ENCODE results near the gene GPR18.

GPR18 gene

GRCh38 chr13:99258210-99258860 is at the start of gene GPR18:
Gene GPR18, minus strand, starts transcription at chr13:99258379. Its CDS starts 2,507 bp downstream, at chr13:99255872.
- peak; percentile 74 for DNase-seq

- peak; percentile 90 for DNase-seq
These were observed 49.6 kb upstream of the GPR18 start for GRCh38 chr13:99307648-99308339.

- peak; percentile 91 for DNase-seq
These were observed 49.1 kb upstream of the GPR18 start, which contains the start of gene GPR183 for GRCh38 chr13:99307247-99307646. Gene GPR183, minus strand, starts transcription at chr13:99307399. Its CDS starts 11,254 bp downstream, at chr13:99296145.

GRCh38 chr13:99305566-99305965 is 47.4 kb upstream of the GPR18 start:
- no peak for DNase-seq

DNA sequence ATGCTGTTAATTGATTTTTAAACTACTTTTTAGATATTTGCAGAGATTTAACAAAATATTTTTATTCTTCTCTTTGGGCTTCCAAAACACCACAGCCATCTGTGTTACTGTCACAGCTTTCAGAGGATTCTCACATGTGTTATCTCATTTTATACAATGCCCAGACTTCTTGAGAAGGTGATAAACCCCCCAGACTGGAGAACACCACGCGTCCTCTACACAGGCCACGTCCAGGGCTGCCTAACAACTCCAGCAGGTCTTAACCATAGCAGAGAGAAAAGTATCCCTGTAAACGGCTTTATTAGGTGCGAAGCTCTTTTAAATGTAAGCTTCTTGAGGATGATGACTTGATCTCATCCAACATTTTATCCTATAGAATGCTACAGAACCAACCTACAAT is 47.0 kb upstream of the GPR18 start:
- DNase-seq = peak; percentile 63

- DNase-seq = no peak
These were observed 46.4 kb upstream of the GPR18 start for GRCh38 chr13:99304541-99304940.

DNA sequence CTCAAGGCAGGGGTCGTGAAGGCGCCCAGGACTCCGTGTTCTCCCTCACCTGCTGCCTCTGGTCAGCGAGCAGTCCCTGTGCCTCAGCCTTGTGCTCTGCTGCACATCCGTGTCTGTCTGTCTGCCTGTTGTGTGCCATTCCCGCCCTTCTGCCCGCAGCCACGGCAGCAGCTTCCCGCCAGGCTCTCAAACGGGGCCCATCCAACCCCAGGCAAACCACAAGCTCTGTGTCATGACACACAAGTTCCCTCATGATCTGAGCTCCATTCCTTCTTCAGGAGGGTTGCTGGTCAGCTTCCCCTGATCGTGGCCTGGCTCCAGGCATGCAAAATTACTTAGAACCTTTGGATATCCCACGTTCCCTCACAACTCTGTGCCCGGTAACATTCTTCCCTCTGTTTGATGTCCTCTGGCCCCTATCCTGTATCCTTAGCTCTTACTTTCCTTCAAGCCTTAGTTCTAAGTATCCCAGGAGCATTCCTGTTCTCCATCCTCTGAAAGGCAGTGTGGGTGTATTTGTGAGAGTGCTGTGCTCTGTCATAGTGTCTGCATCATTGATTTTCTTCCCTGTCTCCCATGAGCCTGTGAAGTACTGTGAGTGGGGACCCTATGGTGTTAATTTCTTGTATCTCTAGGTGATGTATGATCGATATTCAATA is 45.8 kb upstream of the GPR18 start:
- peak; percentile 68 for DNase-seq

DNA sequence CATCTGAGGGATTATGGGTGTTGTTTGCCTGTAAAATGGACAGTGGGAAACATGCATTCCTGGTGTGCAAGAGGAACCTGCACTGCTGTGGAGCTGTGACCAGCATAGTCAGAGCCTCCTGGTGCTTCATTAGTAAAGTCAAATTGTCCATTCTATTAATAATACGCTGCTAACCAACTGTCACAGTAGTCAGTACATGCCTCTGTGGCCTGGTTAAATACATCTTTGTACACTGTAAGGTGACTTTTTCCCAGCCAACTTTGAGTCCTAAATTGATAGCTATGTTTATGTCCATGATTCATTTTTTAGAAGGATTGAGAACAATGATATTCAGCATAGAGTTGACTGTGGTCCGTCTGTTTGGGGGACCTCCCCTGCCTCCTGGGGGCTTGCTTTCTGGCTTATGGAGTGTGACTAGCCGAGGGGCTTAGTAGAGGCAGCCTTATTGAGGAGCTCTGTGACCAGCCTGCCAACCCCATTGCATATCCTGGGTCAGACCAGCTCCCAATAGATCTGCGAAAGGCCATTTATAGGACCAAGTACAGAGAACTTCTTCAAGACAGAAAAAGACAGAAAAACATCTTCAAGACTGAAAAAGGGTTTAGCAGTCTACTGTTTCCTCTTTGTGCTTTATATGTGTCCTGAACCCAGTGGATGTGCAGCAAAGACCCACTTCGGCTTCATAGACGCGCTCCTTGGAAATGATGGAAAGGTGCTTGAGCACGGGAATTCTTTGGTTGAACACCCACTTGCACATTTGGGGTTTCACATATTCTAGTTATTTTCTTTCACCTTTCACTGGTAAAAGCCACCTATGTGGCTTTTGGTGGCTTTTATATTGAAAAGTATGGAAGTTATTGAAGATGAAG is 44.7 kb upstream of the GPR18 start:
- DNase-seq = no peak

DNA sequence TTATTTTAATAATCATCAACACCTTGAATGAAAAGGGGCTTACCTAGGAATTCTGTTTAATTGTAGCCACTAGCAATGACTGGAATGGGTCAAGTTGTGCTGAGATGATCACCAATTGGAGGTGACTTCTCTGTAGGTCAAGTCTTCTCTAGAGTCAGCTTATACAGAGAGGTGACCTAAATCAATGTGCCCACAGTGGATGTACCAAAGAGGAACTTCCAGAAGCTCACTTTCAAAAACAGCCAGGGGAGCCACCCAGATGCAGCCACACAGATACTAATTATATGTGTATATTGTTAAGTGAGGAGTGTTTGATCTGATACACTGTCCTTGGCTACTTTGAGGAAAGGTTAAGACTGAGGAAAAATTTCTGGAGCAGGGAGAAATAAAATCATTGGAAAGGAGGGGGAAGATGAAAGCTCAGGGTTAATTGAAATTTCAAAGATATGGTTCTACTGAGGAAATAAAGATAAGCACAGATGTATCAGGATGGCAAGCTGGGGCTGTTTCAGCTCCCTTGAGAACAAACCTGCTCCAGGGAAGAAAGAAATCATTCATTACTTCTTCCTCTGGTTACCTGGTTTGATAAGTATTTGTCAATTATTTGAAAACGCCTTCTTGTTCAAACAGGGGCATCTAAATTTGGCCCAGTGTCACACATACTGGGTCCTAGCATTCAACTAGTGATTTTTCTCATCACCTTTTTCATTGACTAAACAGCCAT is 43.9 kb upstream of the GPR18 start:
- no peak for DNase-seq

GRCh38 chr13:99301056-99301838 is 43.1 kb upstream of the GPR18 start:
- DNase-seq = no peak

DNA sequence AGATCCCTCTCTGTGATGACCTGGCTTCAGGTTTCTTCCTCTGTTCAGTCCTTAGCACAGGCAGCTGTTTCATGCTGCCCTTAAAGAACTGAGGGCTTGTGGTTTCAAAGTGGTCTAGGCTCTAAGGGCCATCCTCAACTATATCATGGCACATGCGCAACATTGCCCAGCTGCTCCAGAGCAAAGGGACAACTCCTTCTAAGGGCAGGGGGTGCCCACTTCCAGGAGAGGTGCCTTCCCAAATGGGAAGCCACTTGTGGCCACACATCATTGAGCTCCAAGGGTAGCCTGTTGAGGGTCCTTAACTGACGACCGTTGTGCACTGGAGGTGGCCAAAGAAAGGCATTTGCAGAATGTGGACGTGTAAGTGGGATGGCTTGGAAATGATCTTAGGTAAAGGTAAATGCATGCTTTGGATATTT is 41.8 kb upstream of the GPR18 start:
- no peak for DNase-seq

GRCh38 chr13:99299256-99299919 is 41.2 kb upstream of the GPR18 start:
- no peak for DNase-seq

DNA sequence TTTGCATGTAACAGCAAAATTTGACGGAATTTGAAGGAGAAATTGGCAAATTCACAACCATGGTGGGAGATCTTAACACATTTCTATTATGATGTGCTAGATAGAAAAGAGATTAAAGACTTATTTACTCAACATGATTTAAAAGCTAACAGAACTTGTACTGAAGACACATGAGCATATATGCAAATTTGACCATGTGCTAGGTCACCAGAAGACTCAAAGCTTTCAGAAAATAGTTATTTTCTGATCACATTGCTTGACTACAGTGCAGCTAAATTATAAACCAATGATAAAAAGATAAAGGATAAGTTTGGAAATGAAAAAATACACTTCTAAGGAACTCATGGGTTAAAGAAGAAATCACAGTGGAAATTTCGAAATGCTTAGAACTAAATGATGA is 39.9 kb upstream of the GPR18 start:
- no peak for DNase-seq

DNA sequence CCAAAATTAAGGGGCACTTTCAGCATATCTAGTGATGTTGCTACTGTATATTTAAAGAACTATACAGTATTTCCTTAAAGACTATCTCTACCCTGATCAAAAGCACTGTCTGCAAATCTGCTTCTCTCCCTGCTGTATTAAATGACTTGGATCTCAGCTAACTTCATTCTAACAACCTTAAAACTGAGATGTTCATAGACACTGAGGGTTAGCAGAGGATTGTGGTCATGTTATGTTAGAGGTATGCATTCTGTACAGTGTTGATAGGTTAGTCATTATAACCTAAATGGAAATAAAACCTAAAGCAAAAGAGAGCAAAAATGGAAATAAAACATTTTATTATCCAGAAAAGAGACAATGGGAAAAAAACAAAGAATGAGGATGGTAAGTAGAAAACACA is 39.2 kb upstream of the GPR18 start:
- no peak for DNase-seq

DNA sequence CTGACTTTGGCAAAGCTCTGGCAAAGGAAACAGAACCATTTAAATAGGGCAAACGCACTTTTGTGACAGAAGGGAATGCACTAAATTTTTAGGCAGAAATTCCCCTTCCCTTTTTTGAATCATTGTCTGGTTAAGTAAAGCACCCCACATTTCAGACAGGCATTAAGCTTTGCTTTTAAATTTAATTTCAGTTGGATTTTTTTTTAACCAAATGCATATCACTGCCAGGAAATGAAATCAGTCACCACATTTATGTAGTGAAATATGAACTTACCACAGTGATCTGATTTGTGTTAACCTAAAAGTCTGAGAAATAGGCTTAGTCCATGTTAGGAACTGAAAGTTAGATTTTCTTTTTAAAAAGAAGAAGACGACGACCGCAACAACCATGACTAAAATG is 38.2 kb upstream of the GPR18 start:
- peak; percentile 79 for DNase-seq

- DNase-seq = no peak
These were observed 37.5 kb upstream of the GPR18 start for GRCh38 chr13:99295488-99296252.

DNA sequence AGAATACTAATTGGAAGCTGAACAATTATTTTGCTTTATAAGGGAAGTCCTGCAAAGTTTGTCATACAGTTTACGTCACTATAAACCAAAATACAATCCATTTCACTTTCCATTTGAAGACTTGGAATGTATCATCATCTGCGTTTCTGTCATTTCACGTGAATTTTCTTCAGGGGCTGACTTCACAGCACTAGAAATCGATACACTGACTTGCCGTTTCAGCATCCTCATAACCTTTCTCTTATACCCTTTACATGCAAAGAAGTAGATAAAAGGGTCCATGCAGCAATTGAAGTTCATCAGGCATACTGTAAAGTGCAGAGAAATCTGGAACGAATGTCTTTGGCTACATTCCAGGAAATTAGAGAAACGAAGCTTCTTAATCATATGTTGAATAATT is 36.8 kb upstream of the GPR18 start:
- DNase-seq = no peak

DNA sequence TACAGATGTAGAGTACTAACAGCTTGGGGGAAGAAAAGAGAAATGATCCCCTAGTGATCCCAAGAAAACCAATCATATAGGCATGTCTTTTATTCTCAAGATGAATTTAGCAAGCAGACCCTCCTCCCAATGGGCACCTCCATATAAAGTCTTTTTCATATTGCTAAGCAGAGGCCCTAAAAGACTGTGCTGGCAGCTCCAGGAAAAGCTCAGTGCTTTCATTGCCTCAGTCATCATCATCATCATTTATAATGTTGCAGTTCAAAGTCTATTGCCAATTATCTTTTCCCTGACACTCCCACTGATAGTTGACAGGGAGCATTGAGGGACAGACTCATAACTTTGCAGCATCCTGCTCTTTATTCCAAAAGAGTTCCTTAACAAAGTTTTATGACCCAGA is 36.0 kb upstream of the GPR18 start:
- DNase-seq = no peak

DNA sequence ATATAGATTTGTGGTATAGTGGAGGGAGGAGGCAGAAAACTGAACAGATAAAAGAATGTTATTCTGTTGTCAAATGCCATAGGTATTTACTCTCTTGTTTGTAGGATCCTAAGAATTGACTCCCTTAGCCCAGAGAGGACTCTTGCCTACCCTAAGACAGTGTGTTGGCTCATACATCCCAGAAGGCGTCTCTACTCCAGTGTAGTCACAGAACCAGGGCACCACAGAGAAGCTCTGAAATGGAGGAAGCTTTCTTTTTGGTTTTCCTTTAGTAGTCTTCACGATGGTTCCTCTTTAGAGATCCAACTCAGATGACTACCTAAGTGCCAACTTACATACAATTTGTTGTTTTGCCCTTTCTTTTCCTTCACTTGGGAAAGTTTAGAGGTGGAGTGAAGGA is 35.0 kb upstream of the GPR18 start:
- no peak for DNase-seq

GRCh38 chr13:99290894-99291293 is 32.7 kb upstream of the GPR18 start:
- no peak for DNase-seq
